Kidney (tissue), 14 donors: ENCODE measurements around the gene COMMD10. TPM values are rescaled to one million over a fixed set of nuclear protein-coding genes. Genes with fewer than 3 reads are reported as not detected.

ENCODE experiments used
- DNase-seq, 5 donors: peaks; one replicate each; pipeline ENCODE4 v3.0.0-alpha.2; 2013 to 2020
- FAIRE-seq: peaks from 2 replicates; lab custom pipeline; 2012; peaks lifted over from hg19 to GRCh38; lab: Jason Lieb, UNC
- H3K27ac ChIP-seq, 2 donors: one replicate each; pipeline ENCODE4 v1.7.0; 2013; ENCODE audit warnings: low read depth in 2 of 2, low read length in 2 of 2, inconsistent platforms in 1 of 2
- H3K27me3 ChIP-seq: one replicate; pipeline ENCODE4 v1.7.1; 2013; ENCODE audit warnings: low read length, inconsistent platforms; ENCODE audit not compliant: control insufficient read depth, insufficient read depth
- H3K36me3 ChIP-seq, 3 donors: one replicate each; pipeline versions ENCODE4 v1.7.0 to v1.7.1; 2013; ENCODE audit warnings: low read length in 3 of 3, control low read depth in 1 of 3, inconsistent platforms in 1 of 3; ENCODE audit not compliant: insufficient read depth in 3 of 3, control insufficient read depth in 2 of 3
- H3K4me1 ChIP-seq, 3 donors: one replicate each; pipeline versions ENCODE4 v1.7.0 to v1.7.1; 2013; ENCODE audit warnings: low read length in 3 of 3, inconsistent platforms in 1 of 3, low read depth in 1 of 3; ENCODE audit not compliant: control insufficient read depth in 2 of 3, insufficient read depth in 2 of 3
- H3K4me3 ChIP-seq, 3 donors: one replicate each; pipeline versions ENCODE4 v1.7.0 to v1.8.1; 2013; ENCODE audit warnings: low read length in 3 of 3, control low read depth in 1 of 3, inconsistent platforms in 1 of 3
- H3K9ac ChIP-seq, 3 donors: one replicate each; pipeline versions ENCODE4 v1.7.0 to v1.7.1; 2013; ENCODE audit warnings: low read length in 3 of 3, control low read depth in 1 of 3, inconsistent platforms in 1 of 3
- H3K9me3 ChIP-seq, 3 donors: one replicate each; pipeline versions ENCODE4 v1.7.0 to v1.7.1; 2013; ENCODE audit warnings: low read length in 3 of 3, control low read depth in 1 of 3, inconsistent platforms in 1 of 3; ENCODE audit not compliant: control insufficient read depth in 2 of 3, insufficient read depth in 1 of 3
- intact Hi-C: fragments of 100-400 bp; cut with DNase I; formaldehyde crosslinking; loops from one replicate; pipeline ENCODE4 v1.11.1; 2022
- polyA plus RNA-seq: library from polyadenylated mRNA; stranded (reverse); fragments of 350-450 nt; fragmentation: Illumina TruSeq; extraction: RNeasy Lipid Tissue Mini Kit (QIAGEN cat#74804); gene quantifications from one replicate; pipeline ENCODE4 v1.2.3, GENCODE V29; 2014; ENCODE audit warnings: low read depth, low replicate concordance; ENCODE audit not compliant: insufficient read depth
- total RNA-seq: library from RNA; stranded (reverse); fragmentation: NEBNext Ultra II Directional; extraction: Animal tissue kit (Norgen Biotek cat#: 25700); gene quantifications from one replicate; pipeline ENCODE4 v1.2.1, GENCODE V29; 2021
- TF ChIP-seq, protein P1 (sequence below): IDR thresholded peaks from 3 replicates; pipeline ENCODE4 v1.5.1; 2012; ENCODE audit warnings: mild to moderate bottlenecking, moderate library complexity, borderline replicate concordance; ENCODE audit not compliant: insufficient read depth; ENCODE audit errors: extremely low read depth
- donor health status: control.
- donor health status: control.
- donor health status: control.
- donor health status: control.
- donor health status: control.
- donor health status: DM: yes; HTN: yes; CAD: no.
- donor health status: Normal renal cell carcinoma (clear cell type).

Gene COMMD10
- total and polyA plus RNA-seq, 2 donors from 2014 or later: 37.6 to 41.1 TPM

DNA sequence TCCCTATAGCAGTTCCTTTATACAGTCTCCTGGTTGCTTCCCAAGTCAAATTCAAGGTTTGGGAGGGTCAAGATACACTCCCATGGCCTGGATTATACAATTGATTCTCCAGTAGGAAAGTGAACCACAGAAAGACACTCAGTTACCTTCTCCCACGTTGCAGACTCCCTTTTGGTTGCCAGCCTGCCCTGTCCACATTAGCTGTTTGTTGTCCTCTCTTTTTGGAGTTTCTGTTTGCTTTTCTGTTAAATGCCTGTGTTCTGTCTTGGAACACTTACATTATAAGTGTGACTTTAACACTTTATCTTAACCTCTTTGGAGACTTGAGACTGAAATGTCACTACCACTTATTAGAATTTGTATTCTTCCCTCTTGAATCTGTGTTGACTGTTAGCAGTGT lies 30.3 kb downstream of the COMMD10 start:
- FAIRE-seq (no peak), DNase-seq (no peak)
- Histone ChIP-seq H3K27ac (no peak overlapping the region), H3K4me1 (no peaks in the 10 kb centered on the region), H3K9ac (no peak overlapping the region), H3K36me3 (no peaks in the 10 kb centered on the region), H3K27me3 (no peaks in the 10 kb centered on the region), H3K9me3 (peaks cover 3 to 12% (median 5%) of the 10 kb centered on the region in 3 donors), H3K4me3 (no peak overlapping the region)
- TF ChIP-seq, protein P1, sequence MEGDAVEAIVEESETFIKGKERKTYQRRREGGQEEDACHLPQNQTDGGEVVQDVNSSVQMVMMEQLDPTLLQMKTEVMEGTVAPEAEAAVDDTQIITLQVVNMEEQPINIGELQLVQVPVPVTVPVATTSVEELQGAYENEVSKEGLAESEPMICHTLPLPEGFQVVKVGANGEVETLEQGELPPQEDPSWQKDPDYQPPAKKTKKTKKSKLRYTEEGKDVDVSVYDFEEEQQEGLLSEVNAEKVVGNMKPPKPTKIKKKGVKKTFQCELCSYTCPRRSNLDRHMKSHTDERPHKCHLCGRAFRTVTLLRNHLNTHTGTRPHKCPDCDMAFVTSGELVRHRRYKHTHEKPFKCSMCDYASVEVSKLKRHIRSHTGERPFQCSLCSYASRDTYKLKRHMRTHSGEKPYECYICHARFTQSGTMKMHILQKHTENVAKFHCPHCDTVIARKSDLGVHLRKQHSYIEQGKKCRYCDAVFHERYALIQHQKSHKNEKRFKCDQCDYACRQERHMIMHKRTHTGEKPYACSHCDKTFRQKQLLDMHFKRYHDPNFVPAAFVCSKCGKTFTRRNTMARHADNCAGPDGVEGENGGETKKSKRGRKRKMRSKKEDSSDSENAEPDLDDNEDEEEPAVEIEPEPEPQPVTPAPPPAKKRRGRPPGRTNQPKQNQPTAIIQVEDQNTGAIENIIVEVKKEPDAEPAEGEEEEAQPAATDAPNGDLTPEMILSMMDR: no peak
- intact Hi-C loops: no loop called here

DNA sequence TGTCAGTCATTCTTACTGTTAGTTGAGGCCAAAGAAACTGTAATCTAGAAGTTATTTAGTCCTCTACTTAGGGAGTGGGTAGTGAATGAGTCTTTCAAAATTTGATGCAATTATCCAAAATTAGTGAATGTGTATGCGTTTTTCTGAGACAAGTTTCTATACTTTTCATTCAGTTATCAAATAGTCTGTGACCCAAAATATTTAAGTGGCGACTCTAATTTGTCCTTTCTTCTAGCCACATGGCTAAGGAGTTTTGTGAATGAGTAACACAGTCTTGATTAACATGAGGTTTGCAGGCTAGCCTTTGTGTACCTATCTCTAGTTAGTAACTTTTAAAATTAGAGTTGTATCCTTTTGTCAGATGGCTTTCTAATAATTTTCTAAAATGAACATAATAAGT lies 45.6 kb downstream of the COMMD10 start:
- Histone ChIP-seq H3K4me1 (no peaks in the 10 kb centered on the region), H3K27me3 (no peaks in the 10 kb centered on the region), H3K4me3 (no peak overlapping the region), H3K9ac (no peak overlapping the region), H3K27ac (no peak overlapping the region), H3K9me3 (no peaks in the 10 kb centered on the region), H3K36me3 (peaks cover 0 to 6% (median 0%) of the 10 kb centered on the region in 3 donors)
- FAIRE-seq: no peak
- DNase-seq: no peak
- intact Hi-C loops: no loop called here
- TF ChIP-seq, protein P1: no peak

GRCh38 chr5:116130976-116131375 lies 46.2 kb downstream of the COMMD10 start:
- no peak for FAIRE-seq
- Histone ChIP-seq H3K36me3 (peaks cover 0 to 8% (median 0%) of the 10 kb centered on the region in 3 donors), H3K9ac (no peak overlapping the region), H3K4me1 (no peaks in the 10 kb centered on the region), H3K27me3 (no peaks in the 10 kb centered on the region), H3K9me3 (no peaks in the 10 kb centered on the region), H3K4me3 (no peak overlapping the region), H3K27ac (no peak overlapping the region)
- no peak for DNase-seq
- TF ChIP-seq, protein P1: no peak
- intact Hi-C loops: no loop called here

DNA sequence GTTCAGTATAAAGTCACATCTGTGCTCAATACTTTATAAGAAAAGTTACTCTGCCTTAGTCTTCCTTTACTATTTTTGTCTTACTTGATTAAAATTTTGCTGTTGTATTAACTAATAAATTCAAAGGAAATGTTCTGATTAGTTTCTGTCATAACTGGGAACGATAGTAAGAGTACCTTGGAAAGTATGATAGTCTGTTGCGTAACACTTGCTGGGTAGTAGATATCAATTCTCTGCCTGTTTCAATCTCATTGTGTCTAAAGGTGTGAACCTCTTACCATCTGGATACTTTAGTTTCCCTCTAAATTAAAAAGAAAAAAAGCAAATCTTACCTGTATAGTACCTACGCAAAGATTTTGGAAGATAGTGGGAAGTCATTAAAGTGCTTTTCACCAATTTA lies 48.5 kb downstream of the COMMD10 start:
- FAIRE-seq (no peak), DNase-seq (no peak)
- H3K4me3 ChIP-seq: no peak overlapping the region
- H3K36me3 ChIP-seq: peaks cover 0 to 8% (median 0%) of the 10 kb centered on the region in 3 donors
- no peak overlapping the region for H3K9ac ChIP-seq
- no peaks in the 10 kb centered on the region for H3K27me3 ChIP-seq
- no peak overlapping the region for H3K27ac ChIP-seq
- TF ChIP-seq, protein P1: no peak
- no peaks in the 10 kb centered on the region for H3K4me1 ChIP-seq
- H3K9me3 ChIP-seq: no peaks in the 10 kb centered on the region
- intact Hi-C loops: no loop called here
